A549 (cell line): ENCODE data around the gene PAXX. TPM values are rescaled to one million over a fixed set of nuclear protein-coding genes. Genes with fewer than 3 reads are reported as not detected.
A peak's percentile ranks its signal among the peaks of the same experiment; 100 is the strongest.

Source experiments
- ATAC-seq, 2 experiments: fragments of 200-7000 bp in 1 of 2; fragments of >200 bp in 1 of 2; cut with Nextera tagmentation in 1 of 2; cut with Tn5 transposase in 1 of 2; 3 replicates each; pipeline versions ENCODE4 v1.8.0 to v1.9.1; 2018 to 2020; ENCODE audit warnings: mild to moderate bottlenecking in 1 of 2, moderate library complexity in 1 of 2
- CTCF ChIA-PET: fragments of 300-600 bp; sonication (Branson Sonifier 250); formaldehyde crosslinking; extraction: SDS; loops from one replicate; lab custom pipeline; 2021; ENCODE audit warnings: antibody characterized with exemption, inconsistent platforms; lab: Yijun Ruan, JAX
- POLR2A ChIA-PET: fragments of 350-600 bp; formaldehyde crosslinking; extraction: SDS; loops from one replicate; lab custom pipeline; 2021; ENCODE audit warnings: antibody characterized with exemption, inconsistent platforms; lab: Yijun Ruan, JAX
- DNase-seq, 2 experiments: peaks; one replicate each; pipeline versions ENCODE4 v3.0.0 to v3.0.0-alpha.2; 2011 to 2016; ENCODE audit warnings: low read depth in 1 of 2, low spot score in 1 of 2
- FAIRE-seq: peaks from 2 replicates; lab custom pipeline; 2011; peaks lifted over from hg19 to GRCh38; lab: Jason Lieb, UNC
- H3K27ac ChIP-seq, 2 experiments: fragments of >200 bp; sonication (Bioruptor Twin); formaldehyde crosslinking; 3 replicates each; pipeline ENCODE4 v1.5.1; 2016 to 2017
- H3K4me1 ChIP-seq: fragments of >200 bp; sonication (Bioruptor Twin); formaldehyde crosslinking; 3 replicates; pipeline ENCODE4 v1.6.1; 2016
- H3K4me2 ChIP-seq: fragments of >200 bp; sonication (Bioruptor Twin); formaldehyde crosslinking; 3 replicates; pipeline ENCODE4 v1.6.1; 2016
- H3K4me3 ChIP-seq: fragments of >200 bp; sonication (Bioruptor Twin); formaldehyde crosslinking; 3 replicates; pipeline ENCODE4 v1.5.1; 2016
- H3K9me3 ChIP-seq: fragments of >200 bp; sonication (Bioruptor Twin); formaldehyde crosslinking; 3 replicates; pipeline ENCODE4 v1.6.1; 2016
- BHLHE40 ChIP-seq: IDR thresholded peaks from 2 replicates; pipeline ENCODE4 v1.6.1; 2012; ENCODE audit warnings: low read depth, low read length, inconsistent platforms
- CBX8 ChIP-seq: fragments of 200-600 bp; sonication (generic); IDR thresholded peaks from 2 replicates; pipeline ENCODE4 v1.6.1; 2016
- CEBPB ChIP-seq, 2 experiments: fragments of >200 bp in 1 of 2; sonication (Bioruptor Twin) in 1 of 2; formaldehyde crosslinking in 1 of 2; IDR thresholded peaks; 2 replicates each; pipeline ENCODE4 v1.6.1; 2012 to 2016
- E2F6 ChIP-seq: IDR thresholded peaks from 2 replicates; pipeline ENCODE4 v1.6.1; 2012; ENCODE audit warnings: low read depth, borderline replicate concordance
- EP300 ChIP-seq, 2 experiments: fragments of >200 bp; sonication (Bioruptor Twin); formaldehyde crosslinking; IDR thresholded peaks; 2 replicates in 1 of 2; 3 replicates in 1 of 2; pipeline ENCODE4 v1.6.1; 2016 to 2017
- ESRRA ChIP-seq: fragments of 150-350 bp; IDR thresholded peaks from 2 replicates; pipeline ENCODE4 v1.6.1; 2014; ENCODE audit warnings: mild to moderate bottlenecking, low read length, borderline replicate concordance
- FOSB ChIP-seq: fragments of 250-450 bp; sonication (Bioruptor Pico); IDR thresholded peaks from 2 replicates; pipeline ENCODE4 v1.5.0; 2020; ENCODE audit warnings: mild to moderate bottlenecking, moderate library complexity
- HDAC2 ChIP-seq: fragments of 200-600 bp; sonication (generic); IDR thresholded peaks from 2 replicates; pipeline ENCODE4 v1.6.1; 2016
- HEYL ChIP-seq: fragments of 250-450 bp; sonication (Bioruptor Pico); IDR thresholded peaks from 2 replicates; pipeline ENCODE4 v1.8.0; 2021; ENCODE audit warnings: mild to moderate bottlenecking, moderate library complexity
- HMGXB4 ChIP-seq: fragments of 250-450 bp; sonication (Bioruptor Pico); IDR thresholded peaks from 2 replicates; pipeline ENCODE4 v1.5.0; 2021; ENCODE audit warnings: mild to moderate bottlenecking, moderate library complexity, borderline replicate concordance
- MAX ChIP-seq: IDR thresholded peaks from 2 replicates; pipeline ENCODE4 v1.6.1; 2012
- MAZ ChIP-seq: fragments of 150-350 bp; IDR thresholded peaks from 2 replicates; pipeline ENCODE4 v1.6.1; 2014; ENCODE audit warnings: antibody characterized with exemption, low read depth, low read length, borderline replicate concordance
- MYC ChIP-seq: IDR thresholded peaks from 2 replicates; pipeline ENCODE4 v1.6.1; 2012; ENCODE audit warnings: mild to moderate bottlenecking, inconsistent platforms, low read length, improper control_type of control experiment, borderline replicate concordance
- POLR2A ChIP-seq: IDR thresholded peaks from 2 replicates; pipeline ENCODE4 v1.6.1; 2012; ENCODE audit warnings: mild to moderate bottlenecking, low read length
- RCOR1 ChIP-seq: fragments of 150-350 bp; IDR thresholded peaks from 2 replicates; pipeline ENCODE4 v1.6.1; 2014; ENCODE audit warnings: antibody characterized with exemption, low read length, low read depth
- RNF2 ChIP-seq: fragments of 200-600 bp; sonication (generic); IDR thresholded peaks from 2 replicates; pipeline ENCODE4 v1.6.1; 2016; ENCODE audit warnings: low read depth, mild to moderate bottlenecking, antibody characterized with exemption, moderate library complexity, borderline replicate concordance
- SMC3 ChIP-seq: fragments of >200 bp; sonication (Bioruptor Twin); formaldehyde crosslinking; IDR thresholded peaks from 3 replicates; pipeline ENCODE4 v1.6.1; 2018; ENCODE audit warnings: inconsistent platforms
- TFCP2L1 ChIP-seq: fragments of 250-450 bp; sonication (Bioruptor Pico); IDR thresholded peaks from 2 replicates; pipeline ENCODE4 v1.5.0; 2021; ENCODE audit warnings: mild to moderate bottlenecking
- TP53 ChIP-seq: fragments of 250-450 bp; sonication (Bioruptor Pico); IDR thresholded peaks from 2 replicates; pipeline ENCODE4 v1.5.0; 2021; ENCODE audit warnings: mild to moderate bottlenecking, moderate library complexity
- WGBS: methylation state at CpG from one replicate; pipeline ENCODE4 v1.1.6; 2017; ENCODE audit errors: missing lambda C conversion rate; 5-methylcytosine and 5-hydroxymethylcytosine counted together
- polyA plus RNA-seq, 4 experiments: library from polyadenylated mRNA; depleted of rRNA in 3 of 4; stranded (reverse); fragments of >200 nt; fragmentation: RNase III in 1 of 4; extraction: RNeasy Plus Mini Kit Qiagen cat#74134 plus additional on column Dnase treatment in 1 of 4; gene quantifications; 2 replicates in 3 of 4; 3 replicates in 1 of 4; pipeline ENCODE4 v1.2.3, GENCODE V29; 2011 to 2017
- TF ChIP-seq, protein P1 (sequence below): fragments of >200 bp; sonication (Bioruptor Twin); formaldehyde crosslinking; IDR thresholded peaks from 2 replicates; pipeline ENCODE4 v1.6.1; 2016
- TF ChIP-seq, protein P2 (sequence below): fragments of 250-450 bp; sonication (Bioruptor Pico); IDR thresholded peaks from 2 replicates; pipeline ENCODE4 v1.5.0; 2020; ENCODE audit warnings: low read depth, mild to moderate bottlenecking, moderate library complexity
- TF ChIP-seq, protein P3 (sequence below): fragments of 450-650 bp; IDR thresholded peaks from 2 replicates; pipeline ENCODE4 v1.6.1; 2014; ENCODE audit warnings: antibody characterized with exemption
- TF ChIP-seq, protein P4 (sequence below): fragments of 200-600 bp; sonication (generic); IDR thresholded peaks from 2 replicates; pipeline ENCODE4 v1.6.1; 2016; ENCODE audit warnings: antibody characterized with exemption, mild to moderate bottlenecking, moderate library complexity

PAXX gene
- polyA plus RNA-seq, 2 of the 4 experiments (the other 2 are of a cell fraction): 15.6 to 53.2 TPM

- H3K4me1 ChIP-seq: peaks cover 4% of the 10 kb centered on the region; the same call in 2 of the 3 replicates
- DNase-seq: no peak
- POLR2A ChIA-PET: no interaction called here
- FAIRE-seq: no peak
- no peak for ATAC-seq
- H3K27ac ChIP-seq: no peak overlapping the region
- 91% methylated on average over 23 of the region's 39 CpGs for WGBS
- H3K4me2 ChIP-seq: no peak overlapping the region
- TF ChIP-seq HMGXB4 (CRISPR knock-in tag) (no peak), HEYL (CRISPR knock-in tag) (no peak), CBX8 (no peak), SMC3 (no peak), MYC (no peak), POLR2A (no peak)
- TF ChIP-seq, protein P1, sequence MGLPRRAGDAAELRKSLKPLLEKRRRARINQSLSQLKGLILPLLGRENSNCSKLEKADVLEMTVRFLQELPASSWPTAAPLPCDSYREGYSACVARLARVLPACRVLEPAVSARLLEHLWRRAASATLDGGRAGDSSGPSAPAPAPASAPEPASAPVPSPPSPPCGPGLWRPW: no peak
- CTCF ChIA-PET: interaction anchor here (1.1 to 3.3 kb wide), 5 partner anchors 10 to 23 kb away, joined by 3 to 13 read pairs (median 5); no protein-coding TSS in a partner anchor
- H3K9me3 ChIP-seq: no peaks in the 10 kb centered on the region
- no peak overlapping the region for H3K4me3 ChIP-seq
Observed at GRCh38 chr9:137011907-137012675, 19.9 kb downstream of the PAXX start.

DNA sequence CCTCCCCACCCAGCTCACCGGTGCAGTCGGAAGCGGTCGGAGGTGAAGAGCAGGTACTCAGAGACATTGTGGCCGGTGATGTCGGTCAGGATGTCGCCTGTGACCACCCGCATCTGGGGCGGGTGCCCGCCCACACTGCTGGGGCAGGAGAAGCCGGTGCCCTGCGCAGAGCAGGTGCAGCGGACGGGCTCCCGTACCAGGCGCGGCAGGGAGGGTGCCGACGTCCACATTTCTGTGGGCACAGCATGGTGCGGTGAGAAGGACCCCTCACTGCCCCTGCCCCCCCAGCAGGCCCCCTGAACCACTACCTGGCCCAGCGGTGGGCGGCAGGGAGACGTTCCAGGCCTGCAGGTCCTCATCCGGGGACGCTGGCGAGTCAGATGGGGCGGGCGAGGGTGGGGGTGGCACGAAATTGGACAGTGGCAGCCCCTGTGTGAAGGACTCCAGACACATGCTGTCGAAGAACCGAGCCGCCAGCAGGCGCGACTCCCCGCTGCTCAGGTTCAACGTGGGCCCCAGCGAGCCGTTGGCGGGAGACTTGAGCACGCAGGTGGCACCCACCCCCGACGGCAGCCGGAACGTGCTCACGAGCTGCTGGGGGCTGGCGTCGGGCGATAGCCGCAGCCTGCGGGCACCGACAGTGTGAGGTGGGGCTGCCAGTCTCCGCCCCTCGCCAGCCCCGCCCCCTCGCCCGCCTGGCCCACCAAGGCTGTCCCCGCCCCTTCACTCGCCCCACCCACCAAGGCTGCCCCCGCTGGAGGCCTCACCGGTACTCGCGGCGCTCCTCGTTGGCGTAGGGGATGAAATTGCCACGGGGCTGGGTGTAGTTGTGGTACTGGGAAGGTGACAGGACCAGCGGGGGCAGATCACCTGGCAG lies 20.7 kb downstream of the PAXX start:
- Histone ChIP-seq H3K4me1 (no peaks in the 10 kb centered on the region), H3K9me3 (no peaks in the 10 kb centered on the region), H3K27ac (no peak overlapping the region), H3K4me3 (no peak overlapping the region), H3K4me2 (no peak overlapping the region)
- ChIA-PET CTCF (interaction anchor here (1.3 to 3.3 kb wide), 3 partner anchors 17 to 65 kb away, joined by 4 to 13 read pairs (median 12); no protein-coding TSS in a partner anchor), POLR2A (no interaction called here)
- ATAC-seq (0 out of 6 replicates have a peak, but pooled peaks of 1 of the 2 experiments have one; percentile 9), FAIRE-seq (no peak), DNase-seq (no peak)
- TF ChIP-seq TP53 (CRISPR knock-in tag) (no peak), TFCP2L1 (CRISPR knock-in tag) (no peak)
- 94% methylated on average over 29 of the region's 67 CpGs for WGBS

GRCh38 chr9:137013571-137013940 lies 21.3 kb downstream of the PAXX start:
- Histone ChIP-seq H3K4me3 (no peak overlapping the region), H3K4me1 (no peaks in the 10 kb centered on the region), H3K9me3 (no peaks in the 10 kb centered on the region), H3K27ac (no peak overlapping the region), H3K4me2 (no peak overlapping the region)
- WGBS: 95% methylated on average over 19 of the region's 20 CpGs
- DNase-seq (no peak), ATAC-seq (no peak), FAIRE-seq (no peak)
- ChIA-PET CTCF (interaction anchor here (0.7 to 3.3 kb wide), 4 partner anchors 14 to 66 kb away, joined by 3 to 13 read pairs (median 8); no protein-coding TSS in a partner anchor), POLR2A (no interaction called here)
- TF ChIP-seq MAZ: no peak
- no peak for TF ChIP-seq BHLHE40
- no peak for TF ChIP-seq HEYL (CRISPR knock-in tag)
- TF ChIP-seq, protein P2, sequence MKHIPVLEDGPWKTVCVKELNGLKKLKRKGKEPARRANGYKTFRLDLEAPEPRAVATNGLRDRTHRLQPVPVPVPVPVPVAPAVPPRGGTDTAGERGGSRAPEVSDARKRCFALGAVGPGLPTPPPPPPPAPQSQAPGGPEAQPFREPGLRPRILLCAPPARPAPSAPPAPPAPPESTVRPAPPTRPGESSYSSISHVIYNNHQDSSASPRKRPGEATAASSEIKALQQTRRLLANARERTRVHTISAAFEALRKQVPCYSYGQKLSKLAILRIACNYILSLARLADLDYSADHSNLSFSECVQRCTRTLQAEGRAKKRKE (CRISPR knock-in tag): no peak
- TF ChIP-seq RCOR1: no peak
- TF ChIP-seq ESRRA: no peak
- no peak for TF ChIP-seq EP300 (IDR thresholded peaks at IDR 0.05)
- TF ChIP-seq, protein P3, sequence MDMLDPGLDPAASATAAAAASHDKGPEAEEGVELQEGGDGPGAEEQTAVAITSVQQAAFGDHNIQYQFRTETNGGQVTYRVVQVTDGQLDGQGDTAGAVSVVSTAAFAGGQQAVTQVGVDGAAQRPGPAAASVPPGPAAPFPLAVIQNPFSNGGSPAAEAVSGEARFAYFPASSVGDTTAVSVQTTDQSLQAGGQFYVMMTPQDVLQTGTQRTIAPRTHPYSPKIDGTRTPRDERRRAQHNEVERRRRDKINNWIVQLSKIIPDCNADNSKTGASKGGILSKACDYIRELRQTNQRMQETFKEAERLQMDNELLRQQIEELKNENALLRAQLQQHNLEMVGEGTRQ: no peak
- TF ChIP-seq FOSB: no peak
- no peak for TF ChIP-seq CEBPB (IDR thresholded peaks at IDR 0.05)
- TF ChIP-seq MAX: no peak
- TF ChIP-seq E2F6: no peak
- TF ChIP-seq, protein P4, sequence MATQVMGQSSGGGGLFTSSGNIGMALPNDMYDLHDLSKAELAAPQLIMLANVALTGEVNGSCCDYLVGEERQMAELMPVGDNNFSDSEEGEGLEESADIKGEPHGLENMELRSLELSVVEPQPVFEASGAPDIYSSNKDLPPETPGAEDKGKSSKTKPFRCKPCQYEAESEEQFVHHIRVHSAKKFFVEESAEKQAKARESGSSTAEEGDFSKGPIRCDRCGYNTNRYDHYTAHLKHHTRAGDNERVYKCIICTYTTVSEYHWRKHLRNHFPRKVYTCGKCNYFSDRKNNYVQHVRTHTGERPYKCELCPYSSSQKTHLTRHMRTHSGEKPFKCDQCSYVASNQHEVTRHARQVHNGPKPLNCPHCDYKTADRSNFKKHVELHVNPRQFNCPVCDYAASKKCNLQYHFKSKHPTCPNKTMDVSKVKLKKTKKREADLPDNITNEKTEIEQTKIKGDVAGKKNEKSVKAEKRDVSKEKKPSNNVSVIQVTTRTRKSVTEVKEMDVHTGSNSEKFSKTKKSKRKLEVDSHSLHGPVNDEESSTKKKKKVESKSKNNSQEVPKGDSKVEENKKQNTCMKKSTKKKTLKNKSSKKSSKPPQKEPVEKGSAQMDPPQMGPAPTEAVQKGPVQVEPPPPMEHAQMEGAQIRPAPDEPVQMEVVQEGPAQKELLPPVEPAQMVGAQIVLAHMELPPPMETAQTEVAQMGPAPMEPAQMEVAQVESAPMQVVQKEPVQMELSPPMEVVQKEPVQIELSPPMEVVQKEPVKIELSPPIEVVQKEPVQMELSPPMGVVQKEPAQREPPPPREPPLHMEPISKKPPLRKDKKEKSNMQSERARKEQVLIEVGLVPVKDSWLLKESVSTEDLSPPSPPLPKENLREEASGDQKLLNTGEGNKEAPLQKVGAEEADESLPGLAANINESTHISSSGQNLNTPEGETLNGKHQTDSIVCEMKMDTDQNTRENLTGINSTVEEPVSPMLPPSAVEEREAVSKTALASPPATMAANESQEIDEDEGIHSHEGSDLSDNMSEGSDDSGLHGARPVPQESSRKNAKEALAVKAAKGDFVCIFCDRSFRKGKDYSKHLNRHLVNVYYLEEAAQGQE: no peak
- TF ChIP-seq HDAC2: no peak
- no peak for TF ChIP-seq RNF2
